Spleen (tissue), 13 donors: ENCODE results near the gene CEP152. TPM values are rescaled to one million over a fixed set of nuclear protein-coding genes. Genes with fewer than 3 reads are reported as not detected.

Source experiments
- DNase-seq: peaks from one replicate; pipeline ENCODE4 v3.0.0-alpha.2; 2020
- H3K27ac ChIP-seq, 8 donors: fragments of 200-600 bp; sonication (generic) in 7 of 8; 1 replicate in 4 of 8; 2 replicates in 4 of 8; pipeline versions ENCODE4 v1.5.0 to v1.8.0; 2016 to 2021; ENCODE audit warnings: inconsistent platforms in 4 of 8, mild to moderate bottlenecking in 4 of 8, moderate library complexity in 1 of 8
- H3K27me3 ChIP-seq, 7 donors: fragments of 200-600 bp; sonication (generic) in 6 of 7; replicated peaks in 1 of 7; 1 replicate in 4 of 7; 2 replicates in 3 of 7; pipeline versions ENCODE4 v1.5.0 to v1.8.0; 2016 to 2021; ENCODE audit warnings: inconsistent platforms in 3 of 7, mild to moderate bottlenecking in 1 of 7
- H3K36me3 ChIP-seq, 6 donors: fragments of 200-600 bp; sonication (generic) in 5 of 6; 1 replicate in 4 of 6; 2 replicates in 2 of 6; pipeline versions ENCODE4 v1.5.0 to v1.8.0; 2016 to 2021; ENCODE audit warnings: inconsistent platforms in 2 of 6
- H3K4me1 ChIP-seq, 6 donors: fragments of 200-600 bp; sonication (generic) in 5 of 6; 1 replicate in 3 of 6; 2 replicates in 3 of 6; pipeline versions ENCODE4 v1.5.0 to v1.8.0; 2016 to 2021; ENCODE audit warnings: inconsistent platforms in 3 of 6
- H3K4me3 ChIP-seq, 8 donors: fragments of 200-600 bp; sonication (generic) in 7 of 8; 1 replicate in 4 of 8; 2 replicates in 4 of 8; pipeline versions ENCODE4 v1.5.0 to v1.8.0; 2016 to 2021; ENCODE audit warnings: inconsistent platforms in 4 of 8, mild to moderate bottlenecking in 4 of 8, moderate library complexity in 2 of 8
- H3K9me3 ChIP-seq, 8 donors: fragments of 200-600 bp; sonication (generic) in 7 of 8; 1 replicate in 4 of 8; 2 replicates in 4 of 8; pipeline versions ENCODE4 v1.5.0 to v1.8.0; 2016 to 2021; ENCODE audit warnings: inconsistent platforms in 4 of 8
- POLR2A ChIP-seq, 3 donors: fragments of 450-650 bp; IDR thresholded peaks; one replicate each; pipeline ENCODE4 v1.5.1; 2017; ENCODE audit warnings: antibody characterized with exemption in 3 of 3, mild to moderate bottlenecking in 1 of 3
- POLR2AphosphoS5 ChIP-seq, 3 donors: sonication (generic); formaldehyde crosslinking; IDR thresholded peaks; one replicate each; pipeline ENCODE4 v1.5.1; 2017; ENCODE audit warnings: antibody characterized with exemption in 3 of 3
- WGBS, 5 donors: extraction: QIAGEN DNeasy Blood & Tissue Kit in 3 of 5; methylation state at CpG; one replicate each; pipeline versions ENCODE4 v1.1.5 to v1.1.7; 2013 to 2018; 5-methylcytosine and 5-hydroxymethylcytosine counted together
- intact Hi-C: fragments of 100-400 bp; cut with DNase I; formaldehyde crosslinking; loops from one replicate; pipeline ENCODE4 v1.15.0; 2023; ENCODE audit warnings: low total_unique reads
- long read RNA-seq, 2 donors: transcript quantifications; one replicate each; lab custom pipeline, GENCODE V29; 2026
- polyA plus RNA-seq, 3 donors: library from polyadenylated mRNA; stranded (reverse); fragments of 200-250 nt; gene quantifications; one replicate each; pipeline ENCODE4 v1.2.1, GENCODE V29; 2013
- total RNA-seq, 7 donors: library from RNA; depleted of rRNA in 3 of 7; stranded (reverse); fragments of >200 nt in 3 of 7; fragmentation: NEBNext Ultra II Directional in 4 of 7; extraction: Animal tissue kit (Norgen Biotek cat#: 25700) in 4 of 7; gene quantifications; one replicate each; pipeline versions ENCODE4 v1.1.0 to v1.2.1, GENCODE V29; 2016 to 2021
- TF ChIP-seq, protein P1 (sequence below), 11 experiments: fragments of 200-600 bp in 7 of 11; fragments of 450-650 bp in 4 of 11; sonication (generic) in 4 of 11; IDR thresholded peaks in 8 of 11; conservative IDR thresholded peaks in 3 of 11; 1 replicate in 7 of 11; 2 replicates in 4 of 11; pipeline versions ENCODE4 v1.4.0 to v1.8.0; 2016 to 2021; ENCODE audit warnings: antibody characterized with exemption in 11 of 11, inconsistent platforms in 4 of 11, mild to moderate bottlenecking in 1 of 11
- donor health status: healthy with polysubstance abuse.
- donor health status: DM: no; HTN: no; CAD: no; lungs with moderate emphysema.
- donor health status: DM: no; HTN: no; CAD: no.
- donor health status: Bipolar disorder and iron deficiency.
- donor health status: healthy.
- donor health status: DM: no; HTN: no; CAD: no.
- donor health status: DM: yes; HTN: yes; CAD: no.

The CEP152 gene, protein sequence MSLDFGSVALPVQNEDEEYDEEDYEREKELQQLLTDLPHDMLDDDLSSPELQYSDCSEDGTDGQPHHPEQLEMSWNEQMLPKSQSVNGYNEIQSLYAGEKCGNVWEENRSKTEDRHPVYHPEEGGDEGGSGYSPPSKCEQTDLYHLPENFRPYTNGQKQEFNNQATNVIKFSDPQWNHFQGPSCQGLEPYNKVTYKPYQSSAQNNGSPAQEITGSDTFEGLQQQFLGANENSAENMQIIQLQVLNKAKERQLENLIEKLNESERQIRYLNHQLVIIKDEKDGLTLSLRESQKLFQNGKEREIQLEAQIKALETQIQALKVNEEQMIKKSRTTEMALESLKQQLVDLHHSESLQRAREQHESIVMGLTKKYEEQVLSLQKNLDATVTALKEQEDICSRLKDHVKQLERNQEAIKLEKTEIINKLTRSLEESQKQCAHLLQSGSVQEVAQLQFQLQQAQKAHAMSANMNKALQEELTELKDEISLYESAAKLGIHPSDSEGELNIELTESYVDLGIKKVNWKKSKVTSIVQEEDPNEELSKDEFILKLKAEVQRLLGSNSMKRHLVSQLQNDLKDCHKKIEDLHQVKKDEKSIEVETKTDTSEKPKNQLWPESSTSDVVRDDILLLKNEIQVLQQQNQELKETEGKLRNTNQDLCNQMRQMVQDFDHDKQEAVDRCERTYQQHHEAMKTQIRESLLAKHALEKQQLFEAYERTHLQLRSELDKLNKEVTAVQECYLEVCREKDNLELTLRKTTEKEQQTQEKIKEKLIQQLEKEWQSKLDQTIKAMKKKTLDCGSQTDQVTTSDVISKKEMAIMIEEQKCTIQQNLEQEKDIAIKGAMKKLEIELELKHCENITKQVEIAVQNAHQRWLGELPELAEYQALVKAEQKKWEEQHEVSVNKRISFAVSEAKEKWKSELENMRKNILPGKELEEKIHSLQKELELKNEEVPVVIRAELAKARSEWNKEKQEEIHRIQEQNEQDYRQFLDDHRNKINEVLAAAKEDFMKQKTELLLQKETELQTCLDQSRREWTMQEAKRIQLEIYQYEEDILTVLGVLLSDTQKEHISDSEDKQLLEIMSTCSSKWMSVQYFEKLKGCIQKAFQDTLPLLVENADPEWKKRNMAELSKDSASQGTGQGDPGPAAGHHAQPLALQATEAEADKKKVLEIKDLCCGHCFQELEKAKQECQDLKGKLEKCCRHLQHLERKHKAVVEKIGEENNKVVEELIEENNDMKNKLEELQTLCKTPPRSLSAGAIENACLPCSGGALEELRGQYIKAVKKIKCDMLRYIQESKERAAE (N-terminal part only)
- total RNA-seq (10 to 100 TPM in 2 of 7 donors, 1 to 10 TPM in 5; 6.5 to 15.1 (median 9.3) TPM), polyA plus RNA-seq (1 to 10 TPM; 1.2 to 1.5 (median 1.3) TPM)
- long read RNA-seq, donor 1, result 0 reads
- long read RNA-seq, donor 2, result 0 reads

DNA sequence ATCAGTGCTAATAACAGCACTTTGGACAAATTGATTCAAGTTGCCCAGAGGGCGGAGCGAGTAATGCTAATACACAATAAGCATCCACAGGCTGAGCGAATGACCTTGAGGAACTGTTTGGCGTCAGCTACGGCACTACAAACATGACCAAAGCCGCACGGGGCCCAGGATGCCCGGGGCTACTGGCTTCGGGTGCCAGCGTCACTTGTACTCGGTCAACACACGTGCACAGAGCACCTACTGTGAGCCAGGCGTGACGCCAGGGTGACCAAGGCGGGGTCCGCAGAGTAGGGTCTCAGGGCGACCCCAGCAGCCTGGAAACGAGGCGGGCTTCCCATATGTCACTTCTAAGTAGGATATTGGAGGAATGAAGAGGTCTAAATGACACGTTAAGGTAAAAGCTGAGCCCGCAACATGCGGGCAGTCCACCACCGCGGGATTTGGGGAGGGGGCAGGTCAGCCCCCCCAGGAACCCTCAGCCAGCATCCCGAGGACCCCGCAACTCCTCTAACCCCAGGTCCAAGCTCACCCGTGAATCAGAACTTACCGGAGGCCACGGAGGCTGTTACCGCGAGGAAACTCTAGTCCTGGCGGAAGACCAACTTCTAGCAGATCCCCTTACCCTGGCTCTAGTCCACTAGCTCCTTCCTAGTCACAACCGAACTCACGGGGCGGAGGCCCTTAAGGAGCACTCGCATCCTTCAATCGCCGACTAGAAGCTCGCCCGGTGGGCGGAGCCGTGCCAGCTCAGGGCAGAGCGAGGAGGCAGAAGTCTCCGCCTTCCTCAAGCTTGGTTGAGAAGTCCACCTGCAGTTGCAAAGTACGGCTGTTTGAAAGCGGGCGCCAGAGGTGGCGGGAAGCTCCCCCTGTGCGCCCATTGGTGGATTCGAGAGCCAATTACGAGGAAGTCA, at the start of gene CEP152:
Gene CEP152, minus strand, starts transcription at position 656 of the 911 bp plus-strand sequence. CDS start 5,420 bp downstream, outside the sequence.
- Histone ChIP-seq H3K4me1 (peaks cover 6 to 38% (median 21%) of the 10 kb centered on the region in 6 donors), H3K27ac (peak within 1 kb of the TSS in 7 of 8 donors; percentile 64 to 87 (median 81)), H3K36me3 (no peaks in the 10 kb centered on the region), H3K4me3 (peak within 1 kb of the TSS; percentile 63 to 97 (median 83)), H3K27me3 (no peaks in the 10 kb centered on the region), H3K9me3 (no peaks in the 10 kb centered on the region)
- DNase-seq, result peak; percentile 99
- 0 to 1% (median 0%) methylated on average over 31 to 51 of the region's 51 CpGs for whole genome bisulfite sequencing, 5 donors
- intact Hi-C loops, result loop anchor here (5.0 kb wide), 1 partner anchor 237 kb away; the partner anchor contains the start of gene SECISBP2L
- TF ChIP-seq, protein P1, sequence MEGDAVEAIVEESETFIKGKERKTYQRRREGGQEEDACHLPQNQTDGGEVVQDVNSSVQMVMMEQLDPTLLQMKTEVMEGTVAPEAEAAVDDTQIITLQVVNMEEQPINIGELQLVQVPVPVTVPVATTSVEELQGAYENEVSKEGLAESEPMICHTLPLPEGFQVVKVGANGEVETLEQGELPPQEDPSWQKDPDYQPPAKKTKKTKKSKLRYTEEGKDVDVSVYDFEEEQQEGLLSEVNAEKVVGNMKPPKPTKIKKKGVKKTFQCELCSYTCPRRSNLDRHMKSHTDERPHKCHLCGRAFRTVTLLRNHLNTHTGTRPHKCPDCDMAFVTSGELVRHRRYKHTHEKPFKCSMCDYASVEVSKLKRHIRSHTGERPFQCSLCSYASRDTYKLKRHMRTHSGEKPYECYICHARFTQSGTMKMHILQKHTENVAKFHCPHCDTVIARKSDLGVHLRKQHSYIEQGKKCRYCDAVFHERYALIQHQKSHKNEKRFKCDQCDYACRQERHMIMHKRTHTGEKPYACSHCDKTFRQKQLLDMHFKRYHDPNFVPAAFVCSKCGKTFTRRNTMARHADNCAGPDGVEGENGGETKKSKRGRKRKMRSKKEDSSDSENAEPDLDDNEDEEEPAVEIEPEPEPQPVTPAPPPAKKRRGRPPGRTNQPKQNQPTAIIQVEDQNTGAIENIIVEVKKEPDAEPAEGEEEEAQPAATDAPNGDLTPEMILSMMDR (IDR thresholded peaks at IDR 0.05 in 8 of 11, conservative IDR thresholded peaks at IDR 0.05 in 3 of 11), result peak in 6 of 11 experiments; percentile 17 to 58 (median 40)
- TF ChIP-seq POLR2A (IDR thresholded peaks at IDR 0.05), result peak in 1 of 3 donors; percentile 66
- peak; percentile 90 to 96 (median 90) for TF ChIP-seq POLR2AphosphoS5 (IDR thresholded peaks at IDR 0.05)

GRCh38 chr15:48859426-48859825, 48.6 kb upstream of the CEP152 start:
- Histone ChIP-seq H3K4me1 (peaks cover 0 to 10% (median 0%) of the 10 kb centered on the region in 6 donors), H3K27me3 (no peaks in the 10 kb centered on the region), H3K36me3 (no peaks in the 10 kb centered on the region), H3K4me3 (no peak overlapping the region), H3K9me3 (no peaks in the 10 kb centered on the region), H3K27ac (no peak overlapping the region)
- no peak for DNase-seq
- intact Hi-C loops, result no loop called here
- no peak for TF ChIP-seq POLR2AphosphoS5 (IDR thresholded peaks at IDR 0.05)
- no peak for TF ChIP-seq POLR2A (IDR thresholded peaks at IDR 0.05)
- TF ChIP-seq, protein P1 (IDR thresholded peaks at IDR 0.05 in 8 of 11, conservative IDR thresholded peaks at IDR 0.05 in 3 of 11), result no peak
- WGBS, 5 donors, result 90 to 95% (median 91%) methylated on average over 2 of the region's 2 CpGs

GRCh38 chr15:48858401-48858800, 47.5 kb upstream of the CEP152 start:
- Histone ChIP-seq H3K27me3 (no peaks in the 10 kb centered on the region), H3K36me3 (no peaks in the 10 kb centered on the region), H3K4me1 (peaks cover 0 to 10% (median 0%) of the 10 kb centered on the region in 6 donors), H3K9me3 (no peaks in the 10 kb centered on the region), H3K4me3 (no peak overlapping the region), H3K27ac (no peak overlapping the region)
- TF ChIP-seq POLR2A (IDR thresholded peaks at IDR 0.05), result no peak
- TF ChIP-seq POLR2AphosphoS5 (IDR thresholded peaks at IDR 0.05), result no peak
- TF ChIP-seq, protein P1 (IDR thresholded peaks at IDR 0.05 in 8 of 11, conservative IDR thresholded peaks at IDR 0.05 in 3 of 11), result no peak
- intact Hi-C loops, result no loop called here
- 10 to 35% (median 27%) methylated on average over 2 of the region's 2 CpGs for WGBS, 5 donors
- no peak for DNase-seq
